Measurements from ENCODE around the gene UBE3D. TPM values are rescaled to one million over a fixed set of nuclear protein-coding genes. Genes with fewer than 3 reads are reported as not detected.

UBE3D gene
- total RNA-seq, 1 donor from 2014 or later, result 7.4 TPM

- Histone ChIP-seq H3K79me2 (ENCODE audit: insufficient read depth, low read length) (no peaks in the 10 kb centered on the region), H3K4me3 (ENCODE audit: insufficient read depth, low read depth, low read length) (no peak overlapping the region), H2AFZ (ENCODE audit: low read depth, low read length) (no peak overlapping the region), H4K20me1 (ENCODE audit: insufficient read depth, low read length) (no peaks in the 10 kb centered on the region), H3K27ac (ENCODE audit: low read depth, low read length) (no peak overlapping the region), H3K27me3 (ENCODE audit: insufficient read depth, low read length) (no peaks in the 10 kb centered on the region), H3K4me1 (ENCODE audit: insufficient read depth, low read length) (no peaks in the 10 kb centered on the region), H3K36me3 (ENCODE audit: insufficient read depth, low read length) (no peaks in the 10 kb centered on the region), H3K9ac (ENCODE audit: low read length) (no peak overlapping the region), H3K9me3 (ENCODE audit: insufficient read depth, low read depth, low read length) (no peaks in the 10 kb centered on the region), H3K4me2 (ENCODE audit: low read length) (no peak overlapping the region)
- FAIRE-seq, result no peak
- no peaks in the 10 kb centered on the region for H3K27me3 Mint-ChIP-seq (ENCODE audit: low read depth, unreplicated experiment)
- H3K9me3 Mint-ChIP-seq (ENCODE audit: unreplicated experiment), result no peaks in the 10 kb centered on the region
- H3K36me3 Mint-ChIP-seq (ENCODE audit: low read depth, unreplicated experiment), result peaks cover 2% of the 10 kb centered on the region
- TF ChIP-seq CTCF (IDR thresholded peaks at IDR 0.05; ENCODE audit: insufficient read depth, low read depth, low read length), result no peak
- no peak for TF ChIP-seq EZH2 (IDR thresholded peaks at IDR 0.05; ENCODE audit: insufficient read depth, low read length)
- no peak overlapping the region for H3K4me3 Mint-ChIP-seq (ENCODE audit: unreplicated experiment)
- H3K27ac Mint-ChIP-seq (ENCODE audit: unreplicated experiment), result no peak overlapping the region
- H3K4me1 Mint-ChIP-seq (ENCODE audit: low read depth, unreplicated experiment), result peaks cover 2% of the 10 kb centered on the region
- DNase-seq (ENCODE audit: low read depth), result no peak
These were observed 21.4 kb downstream of the UBE3D start for GRCh38 chr6:83044091-83044768.

GRCh38 chr6:83042467-83043053, 23.1 kb downstream of the UBE3D start:
- H3K27ac Mint-ChIP-seq (ENCODE audit: unreplicated experiment), result no peak overlapping the region
- Histone ChIP-seq H3K9ac (ENCODE audit: low read length) (no peak overlapping the region), H2AFZ (ENCODE audit: low read depth, low read length) (no peak overlapping the region), H3K79me2 (ENCODE audit: insufficient read depth, low read length) (no peaks in the 10 kb centered on the region), H3K4me3 (ENCODE audit: insufficient read depth, low read depth, low read length) (no peak overlapping the region), H3K9me3 (ENCODE audit: insufficient read depth, low read depth, low read length) (no peaks in the 10 kb centered on the region), H3K4me2 (ENCODE audit: low read length) (no peak overlapping the region), H3K36me3 (ENCODE audit: insufficient read depth, low read length) (no peaks in the 10 kb centered on the region), H3K27me3 (ENCODE audit: insufficient read depth, low read length) (no peaks in the 10 kb centered on the region), H3K4me1 (ENCODE audit: insufficient read depth, low read length) (no peaks in the 10 kb centered on the region), H4K20me1 (ENCODE audit: insufficient read depth, low read length) (no peaks in the 10 kb centered on the region), H3K27ac (ENCODE audit: low read depth, low read length) (no peak overlapping the region)
- H3K9me3 Mint-ChIP-seq (ENCODE audit: unreplicated experiment), result no peaks in the 10 kb centered on the region
- TF ChIP-seq EZH2 (IDR thresholded peaks at IDR 0.05; ENCODE audit: insufficient read depth, low read length), result no peak
- TF ChIP-seq CTCF (IDR thresholded peaks at IDR 0.05; ENCODE audit: insufficient read depth, low read depth, low read length), result no peak
- H3K4me1 Mint-ChIP-seq (ENCODE audit: low read depth, unreplicated experiment), result peaks cover 10% of the 10 kb centered on the region
- no peak overlapping the region for H3K4me3 Mint-ChIP-seq (ENCODE audit: unreplicated experiment)
- H3K36me3 Mint-ChIP-seq (ENCODE audit: low read depth, unreplicated experiment), result peaks cover 2% of the 10 kb centered on the region
- H3K27me3 Mint-ChIP-seq (ENCODE audit: low read depth, unreplicated experiment), result no peaks in the 10 kb centered on the region
- no peak for DNase-seq (ENCODE audit: low read depth)
- no peak for FAIRE-seq

GRCh38 chr6:83038246-83038645, 27.4 kb downstream of the UBE3D start:
- Histone ChIP-seq H3K9me3 (ENCODE audit: insufficient read depth, low read depth, low read length) (no peaks in the 10 kb centered on the region), H3K4me3 (ENCODE audit: insufficient read depth, low read depth, low read length) (no peak overlapping the region), H3K9ac (ENCODE audit: low read length) (no peak overlapping the region), H3K36me3 (ENCODE audit: insufficient read depth, low read length) (no peaks in the 10 kb centered on the region), H2AFZ (ENCODE audit: low read depth, low read length) (no peak overlapping the region), H3K79me2 (ENCODE audit: insufficient read depth, low read length) (no peaks in the 10 kb centered on the region), H3K4me2 (ENCODE audit: low read length) (no peak overlapping the region), H4K20me1 (ENCODE audit: insufficient read depth, low read length) (no peaks in the 10 kb centered on the region), H3K4me1 (ENCODE audit: insufficient read depth, low read length) (no peaks in the 10 kb centered on the region), H3K27ac (ENCODE audit: low read depth, low read length) (no peak overlapping the region), H3K27me3 (ENCODE audit: insufficient read depth, low read length) (no peaks in the 10 kb centered on the region)
- peaks cover 16% of the 10 kb centered on the region for H3K36me3 Mint-ChIP-seq (ENCODE audit: low read depth, unreplicated experiment)
- FAIRE-seq (no peak), DNase-seq (ENCODE audit: low read depth) (no peak)
- H3K4me1 Mint-ChIP-seq (ENCODE audit: low read depth, unreplicated experiment), result peaks cover 9% of the 10 kb centered on the region
- H3K27me3 Mint-ChIP-seq (ENCODE audit: low read depth, unreplicated experiment), result no peaks in the 10 kb centered on the region
- peaks cover 2% of the 10 kb centered on the region for H3K9me3 Mint-ChIP-seq (ENCODE audit: unreplicated experiment)
- no peak overlapping the region for H3K27ac Mint-ChIP-seq (ENCODE audit: unreplicated experiment)
- no peak for TF ChIP-seq EZH2 (IDR thresholded peaks at IDR 0.05; ENCODE audit: insufficient read depth, low read length)
- no peak for TF ChIP-seq CTCF (IDR thresholded peaks at IDR 0.05; ENCODE audit: insufficient read depth, low read depth, low read length)
- no peak overlapping the region for H3K4me3 Mint-ChIP-seq (ENCODE audit: unreplicated experiment)
